GM19468 (cell line): ENCODE measurements around the gene STMN1.
A peak's percentile ranks its signal among the peaks of the same experiment; 100 is the strongest.

Experiments
- ATAC-seq: cut with Tn5 transposase; IDR thresholded peaks from one replicate; pipeline ENCODE4 v1.9.1; 2021; ENCODE audit warnings: mild to moderate bottlenecking, moderate library complexity, moderate number of reproducible peaks; ENCODE audit not compliant: unreplicated experiment; ENCODE audit errors: extremely low read depth

Gene STMN1

GRCh38 chr1:25872713-25873112 lies 33.5 kb downstream of the STMN1 start:
- ATAC-seq, result no peak

GRCh38 chr1:25871704-25872494 lies 34.3 kb downstream of the STMN1 start:
- ATAC-seq, result no peak

GRCh38 chr1:25871086-25871703 lies 35.0 kb downstream of the STMN1 start:
- ATAC-seq, result no peak

GRCh38 chr1:25870614-25871013 lies 35.6 kb downstream of the STMN1 start:
- no peak for ATAC-seq

GRCh38 chr1:25869909-25870606 lies 36.2 kb downstream of the STMN1 start:
- no peak for ATAC-seq

- no peak for ATAC-seq
These were observed 38.8 kb downstream of the STMN1 start for GRCh38 chr1:25867210-25867991.

- no peak for ATAC-seq
These were observed 39.9 kb downstream of the STMN1 start for GRCh38 chr1:25866288-25866687.

- no peak for ATAC-seq
These were observed 41.8 kb downstream of the STMN1 start for GRCh38 chr1:25864434-25864833.

GRCh38 chr1:25863486-25864262 lies 42.5 kb downstream of the STMN1 start:
- ATAC-seq, result no peak

GRCh38 chr1:25862785-25863485 lies 43.3 kb downstream of the STMN1 start:
- ATAC-seq, result no peak

- ATAC-seq, result no peak
These were observed 44.6 kb downstream of the STMN1 start for GRCh38 chr1:25861316-25862286.

GRCh38 chr1:25858906-25859789 lies 47.1 kb downstream of the STMN1 start, which contains the start of gene AUNIP:
Gene AUNIP, minus strand, starts transcription at chr1:25859457. Its CDS starts 100 bp downstream, at chr1:25859357.
- ATAC-seq, result peak; percentile 40

- ATAC-seq, result no peak
These were observed 47.7 kb downstream of the STMN1 start for GRCh38 chr1:25858494-25858893.

GRCh38 chr1:25856856-25857255 lies 49.4 kb downstream of the STMN1 start:
- ATAC-seq, result no peak

- no peak for ATAC-seq
These were observed 51.7 kb downstream of the STMN1 start for GRCh38 chr1:25854554-25854953.
